ENCODE results near the gene SYT2.

DNA sequence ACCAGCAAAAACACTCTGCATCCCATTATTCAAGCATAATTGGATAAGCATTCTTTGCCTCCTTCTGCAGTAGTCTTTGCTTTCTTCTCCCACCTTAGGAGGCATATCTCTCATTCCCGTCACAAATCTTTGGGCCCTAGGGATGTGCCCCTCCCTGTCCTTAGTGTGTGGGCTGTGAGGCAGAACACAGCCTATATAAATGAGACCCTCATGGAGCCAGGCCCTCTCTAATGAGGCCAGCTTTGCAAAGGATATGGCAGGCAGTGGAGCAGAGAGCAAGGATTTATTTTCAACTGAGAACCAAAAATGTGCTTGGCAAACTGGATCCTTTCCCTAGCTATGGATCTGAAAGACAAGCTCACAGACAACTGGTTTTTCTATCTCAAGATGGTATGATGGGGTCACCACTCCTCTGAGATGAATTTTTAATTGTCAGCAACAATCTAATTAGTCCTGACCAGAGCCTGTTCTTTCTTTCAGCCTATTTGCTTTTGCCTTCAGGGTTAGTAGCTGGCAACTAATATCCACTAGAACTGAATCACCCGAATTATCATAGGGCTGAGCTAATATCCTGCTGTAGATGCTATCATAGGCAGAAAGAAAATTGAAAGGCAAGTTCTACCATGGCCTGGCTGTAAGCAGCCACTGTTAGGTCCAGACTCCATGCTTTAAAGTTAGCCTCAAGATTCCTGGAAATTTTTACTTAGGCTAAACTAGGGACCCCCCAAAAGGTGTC lies 134.2 kb downstream of the SYT2 start:
- TF ChIP-seq, protein P1, sequence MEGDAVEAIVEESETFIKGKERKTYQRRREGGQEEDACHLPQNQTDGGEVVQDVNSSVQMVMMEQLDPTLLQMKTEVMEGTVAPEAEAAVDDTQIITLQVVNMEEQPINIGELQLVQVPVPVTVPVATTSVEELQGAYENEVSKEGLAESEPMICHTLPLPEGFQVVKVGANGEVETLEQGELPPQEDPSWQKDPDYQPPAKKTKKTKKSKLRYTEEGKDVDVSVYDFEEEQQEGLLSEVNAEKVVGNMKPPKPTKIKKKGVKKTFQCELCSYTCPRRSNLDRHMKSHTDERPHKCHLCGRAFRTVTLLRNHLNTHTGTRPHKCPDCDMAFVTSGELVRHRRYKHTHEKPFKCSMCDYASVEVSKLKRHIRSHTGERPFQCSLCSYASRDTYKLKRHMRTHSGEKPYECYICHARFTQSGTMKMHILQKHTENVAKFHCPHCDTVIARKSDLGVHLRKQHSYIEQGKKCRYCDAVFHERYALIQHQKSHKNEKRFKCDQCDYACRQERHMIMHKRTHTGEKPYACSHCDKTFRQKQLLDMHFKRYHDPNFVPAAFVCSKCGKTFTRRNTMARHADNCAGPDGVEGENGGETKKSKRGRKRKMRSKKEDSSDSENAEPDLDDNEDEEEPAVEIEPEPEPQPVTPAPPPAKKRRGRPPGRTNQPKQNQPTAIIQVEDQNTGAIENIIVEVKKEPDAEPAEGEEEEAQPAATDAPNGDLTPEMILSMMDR (IDR thresholded peaks at IDR 0.05) = no peak
- TF ChIP-seq EP300 (IDR thresholded peaks at IDR 0.05) = no peak
- TF ChIP-seq POLR2A (IDR thresholded peaks at IDR 0.05) = no peak
